GM19395 (cell line): ENCODE data around the gene HOXC4.
"Not testable (repeated sequence)": the region's sequence is repeated elsewhere in the genome, so short reads cannot be mapped to it uniquely, and the experiment has no call there.

Experiments
- ATAC-seq: cut with Tn5 transposase; IDR thresholded peaks from one replicate; pipeline ENCODE4 v1.9.1; 2021; ENCODE audit warnings: mild to moderate bottlenecking, moderate library complexity; ENCODE audit not compliant: unreplicated experiment

HOXC4 gene

GRCh38 chr12:54081581-54082396 is 28.2 kb downstream of the HOXC4 start:
- not testable (repeated sequence) for ATAC-seq

- no peak for ATAC-seq
Observed at GRCh38 chr12:54082397-54082892, 28.8 kb downstream of the HOXC4 start.

- not testable (repeated sequence) for ATAC-seq
Observed at GRCh38 chr12:54088011-54088410, 34.4 kb downstream of the HOXC4 start.

DNA sequence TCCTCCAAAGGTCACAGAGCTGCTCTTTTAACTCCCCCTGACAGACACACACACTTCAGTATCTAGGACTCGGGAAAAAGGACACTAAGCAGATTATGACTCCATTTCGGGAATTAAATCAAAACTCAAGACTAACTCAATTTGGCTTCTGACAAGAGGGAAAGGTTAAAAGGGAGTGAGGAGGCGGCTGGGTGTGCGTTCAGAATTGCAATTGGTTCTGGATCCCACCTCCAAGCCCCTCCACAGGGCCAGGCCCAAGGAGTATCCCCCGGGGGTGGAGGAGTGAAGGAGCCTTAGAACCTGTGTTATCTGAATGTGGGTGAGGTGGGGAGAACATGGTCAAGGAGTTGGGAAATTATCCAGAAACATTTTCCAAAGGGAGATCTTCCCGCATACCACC is 35.8 kb downstream of the HOXC4 start:
- ATAC-seq, result not testable (repeated sequence)

GRCh38 chr12:54090312-54090711 is 36.7 kb downstream of the HOXC4 start:
- not testable (repeated sequence) for ATAC-seq

- not testable (repeated sequence) for ATAC-seq
Observed at GRCh38 chr12:54092943-54093342, 39.3 kb downstream of the HOXC4 start.

DNA sequence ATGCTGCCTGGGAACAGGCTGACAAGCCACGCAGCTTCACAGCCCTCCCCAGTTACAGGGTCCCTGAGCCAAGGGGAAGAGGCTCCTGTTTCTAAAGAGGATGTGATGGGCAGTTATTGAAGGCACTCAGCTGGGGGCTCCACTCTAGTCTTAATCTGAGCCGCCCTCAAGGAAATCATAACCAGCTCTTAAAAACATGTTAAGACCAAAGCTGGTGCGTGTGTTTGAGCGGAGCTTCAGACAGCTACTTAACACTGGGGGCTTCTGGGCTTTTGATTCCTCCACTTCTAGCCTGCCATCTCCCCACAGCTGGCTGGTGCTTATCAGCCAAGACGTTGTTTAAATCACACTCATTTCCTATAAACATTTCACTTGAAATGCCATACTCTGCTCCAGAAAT is 42.3 kb downstream of the HOXC4 start:
- ATAC-seq, result not testable (repeated sequence)

DNA sequence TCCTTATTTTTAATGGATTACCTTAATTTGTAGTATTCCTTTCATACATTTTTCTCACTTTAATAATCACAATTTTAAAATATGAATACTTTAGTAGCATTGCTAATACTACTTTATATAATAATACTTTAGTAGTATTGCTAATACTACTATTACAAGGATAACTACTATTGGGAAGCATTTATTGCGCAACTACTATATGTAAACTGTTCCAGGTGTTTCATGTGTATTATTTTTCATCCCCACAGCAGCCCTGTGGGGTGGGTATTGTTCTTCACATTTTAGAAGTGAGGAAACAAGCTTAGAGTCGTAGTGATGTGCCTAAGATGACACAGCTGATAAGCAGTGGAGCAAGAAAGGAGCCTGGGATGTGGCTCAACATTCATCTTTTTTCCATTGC is 45.0 kb downstream of the HOXC4 start:
- ATAC-seq, result not testable (repeated sequence)

DNA sequence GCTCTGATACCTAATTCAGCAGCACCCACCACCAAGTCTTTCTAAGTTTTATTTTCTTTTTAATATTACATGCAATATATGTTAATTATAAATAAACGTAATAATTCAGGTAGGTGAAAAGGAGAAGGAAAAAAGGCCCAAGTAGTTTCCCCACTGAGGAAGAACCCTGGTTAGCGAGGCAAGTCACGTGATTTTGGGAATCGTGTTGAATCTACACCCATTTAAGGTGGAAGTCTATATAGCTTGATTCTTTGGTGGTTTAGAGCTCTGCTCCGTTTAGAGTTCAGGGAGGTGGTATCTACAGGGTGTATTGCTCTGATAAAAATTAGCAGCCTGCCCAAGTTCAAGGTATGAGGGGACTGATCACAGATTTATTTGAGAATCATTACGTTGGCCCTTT is 47.0 kb downstream of the HOXC4 start:
- not testable (repeated sequence) for ATAC-seq

DNA sequence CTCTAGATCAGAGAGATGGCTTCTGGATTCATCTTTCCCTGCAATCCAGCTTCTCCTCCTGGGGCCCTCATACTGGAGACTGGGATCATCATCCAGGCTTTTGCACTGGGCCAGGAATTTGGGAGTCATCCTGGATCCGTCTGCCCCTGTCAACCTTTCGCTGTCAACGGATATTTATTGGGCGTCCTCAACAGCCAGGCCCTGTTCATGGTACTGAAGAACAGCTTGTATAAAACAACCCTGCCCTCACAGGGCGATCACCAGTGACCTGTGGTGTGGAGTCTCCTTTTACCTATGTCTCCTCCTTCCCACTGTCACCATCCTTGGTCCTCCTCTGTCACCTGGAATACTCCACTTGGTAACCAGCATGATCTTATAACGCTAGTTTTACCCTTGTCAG is 48.6 kb downstream of the HOXC4 start:
- not testable (repeated sequence) for ATAC-seq

DNA sequence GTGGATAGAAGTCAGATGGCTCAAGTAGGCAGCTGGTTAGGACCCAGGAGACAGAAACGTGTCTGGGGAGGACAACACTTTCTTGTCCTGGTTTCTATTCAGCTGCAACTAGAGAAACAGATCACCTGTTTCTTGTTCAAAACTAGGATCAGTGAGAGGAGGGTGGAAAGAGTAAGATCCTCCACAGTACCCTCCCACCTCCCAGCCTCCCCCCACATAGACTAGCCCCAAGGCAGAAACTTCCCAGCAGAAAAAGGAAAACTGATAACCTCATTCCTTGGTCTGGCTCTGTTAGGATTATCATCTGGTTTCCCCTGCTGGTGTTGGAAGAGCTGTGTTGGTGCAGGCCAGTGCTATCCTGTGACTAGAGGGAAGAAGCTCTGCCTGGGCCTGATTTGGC is 50.2 kb downstream of the HOXC4 start:
- ATAC-seq, result not testable (repeated sequence)
